ENCODE measurements around the gene ATPAF2.

DNA sequence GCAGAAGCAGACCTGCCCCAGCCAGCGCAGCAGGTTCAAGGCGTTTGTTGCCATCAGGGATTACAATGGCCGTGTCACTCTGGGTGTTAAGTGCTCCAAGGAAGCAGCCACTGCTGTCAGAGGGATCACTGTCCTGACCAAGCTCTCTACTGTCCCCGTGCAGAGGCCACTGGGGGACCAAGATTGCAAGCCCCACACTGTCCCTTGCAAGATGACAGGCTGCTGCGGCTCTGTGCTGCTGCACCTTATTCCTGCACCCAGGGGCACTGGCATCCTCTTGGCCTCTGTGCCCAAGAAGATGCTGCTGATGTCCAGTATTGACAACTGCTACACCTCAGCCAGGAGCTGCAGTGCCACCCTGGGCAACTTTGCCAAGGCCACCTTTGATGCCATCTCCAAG lies 27.7 kb downstream of the ATPAF2 start:
- TF ChIP-seq, protein P1, sequence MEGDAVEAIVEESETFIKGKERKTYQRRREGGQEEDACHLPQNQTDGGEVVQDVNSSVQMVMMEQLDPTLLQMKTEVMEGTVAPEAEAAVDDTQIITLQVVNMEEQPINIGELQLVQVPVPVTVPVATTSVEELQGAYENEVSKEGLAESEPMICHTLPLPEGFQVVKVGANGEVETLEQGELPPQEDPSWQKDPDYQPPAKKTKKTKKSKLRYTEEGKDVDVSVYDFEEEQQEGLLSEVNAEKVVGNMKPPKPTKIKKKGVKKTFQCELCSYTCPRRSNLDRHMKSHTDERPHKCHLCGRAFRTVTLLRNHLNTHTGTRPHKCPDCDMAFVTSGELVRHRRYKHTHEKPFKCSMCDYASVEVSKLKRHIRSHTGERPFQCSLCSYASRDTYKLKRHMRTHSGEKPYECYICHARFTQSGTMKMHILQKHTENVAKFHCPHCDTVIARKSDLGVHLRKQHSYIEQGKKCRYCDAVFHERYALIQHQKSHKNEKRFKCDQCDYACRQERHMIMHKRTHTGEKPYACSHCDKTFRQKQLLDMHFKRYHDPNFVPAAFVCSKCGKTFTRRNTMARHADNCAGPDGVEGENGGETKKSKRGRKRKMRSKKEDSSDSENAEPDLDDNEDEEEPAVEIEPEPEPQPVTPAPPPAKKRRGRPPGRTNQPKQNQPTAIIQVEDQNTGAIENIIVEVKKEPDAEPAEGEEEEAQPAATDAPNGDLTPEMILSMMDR (IDR thresholded peaks at IDR 0.05), result no peak
- no peak for TF ChIP-seq POLR2AphosphoS5 (IDR thresholded peaks at IDR 0.05)
- no peak for TF ChIP-seq POLR2A (IDR thresholded peaks at IDR 0.05)
- TF ChIP-seq EP300 (IDR thresholded peaks at IDR 0.05), result no peak

Measured in sigmoid colon (tissue), 4 donors.